Measurements from ENCODE around the gene FNDC8.

The FNDC8 gene

DNA sequence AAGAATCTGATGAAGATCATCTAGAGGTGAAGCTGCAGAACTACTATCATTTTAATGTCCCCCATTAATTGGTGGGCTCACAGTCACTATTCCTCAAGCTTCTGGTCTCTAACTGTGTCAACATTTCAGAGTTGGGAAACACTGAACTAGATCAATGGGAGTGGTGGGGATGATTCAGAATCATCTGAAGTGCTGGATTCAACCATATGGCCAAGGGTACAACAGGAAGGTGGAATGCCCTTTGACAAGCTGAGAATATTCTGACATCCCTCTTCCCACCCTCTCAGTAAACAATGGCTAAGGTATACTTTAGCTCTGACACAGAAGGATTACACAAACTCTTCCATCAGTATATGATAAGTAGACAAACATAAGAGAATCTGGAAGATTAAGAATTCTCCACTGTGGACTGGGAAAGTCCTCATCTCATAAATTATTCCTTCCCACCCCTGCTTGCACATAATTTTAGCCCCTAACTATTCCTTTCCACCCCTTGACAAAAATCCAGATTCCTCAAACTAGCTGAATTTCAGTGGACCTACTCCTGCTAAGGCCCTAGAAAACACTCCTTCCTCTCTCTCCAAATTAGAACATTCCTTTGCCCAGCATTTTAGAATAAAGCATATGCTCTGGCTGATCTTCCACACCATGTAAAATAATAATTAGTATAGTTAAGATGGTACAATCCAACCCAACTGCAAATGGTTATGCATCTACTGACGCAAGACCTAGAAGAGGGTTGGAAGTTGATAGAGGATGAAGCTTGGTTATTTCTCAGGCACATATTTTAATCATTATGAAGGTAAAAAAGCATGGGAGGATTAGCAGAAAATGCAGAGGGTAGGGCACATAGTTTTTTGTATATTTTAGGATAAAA, 41.6 kb upstream of the FNDC8 start:
- no peaks in the 10 kb centered on the region for H3K36me3 ChIP-seq
- no peaks in the 10 kb centered on the region for H3K9me3 ChIP-seq
- peak overlapping the region; percentile 32 for H3K27ac ChIP-seq
- no peaks in the 10 kb centered on the region for H3K27me3 ChIP-seq
- TF ChIP-seq, protein P1, sequence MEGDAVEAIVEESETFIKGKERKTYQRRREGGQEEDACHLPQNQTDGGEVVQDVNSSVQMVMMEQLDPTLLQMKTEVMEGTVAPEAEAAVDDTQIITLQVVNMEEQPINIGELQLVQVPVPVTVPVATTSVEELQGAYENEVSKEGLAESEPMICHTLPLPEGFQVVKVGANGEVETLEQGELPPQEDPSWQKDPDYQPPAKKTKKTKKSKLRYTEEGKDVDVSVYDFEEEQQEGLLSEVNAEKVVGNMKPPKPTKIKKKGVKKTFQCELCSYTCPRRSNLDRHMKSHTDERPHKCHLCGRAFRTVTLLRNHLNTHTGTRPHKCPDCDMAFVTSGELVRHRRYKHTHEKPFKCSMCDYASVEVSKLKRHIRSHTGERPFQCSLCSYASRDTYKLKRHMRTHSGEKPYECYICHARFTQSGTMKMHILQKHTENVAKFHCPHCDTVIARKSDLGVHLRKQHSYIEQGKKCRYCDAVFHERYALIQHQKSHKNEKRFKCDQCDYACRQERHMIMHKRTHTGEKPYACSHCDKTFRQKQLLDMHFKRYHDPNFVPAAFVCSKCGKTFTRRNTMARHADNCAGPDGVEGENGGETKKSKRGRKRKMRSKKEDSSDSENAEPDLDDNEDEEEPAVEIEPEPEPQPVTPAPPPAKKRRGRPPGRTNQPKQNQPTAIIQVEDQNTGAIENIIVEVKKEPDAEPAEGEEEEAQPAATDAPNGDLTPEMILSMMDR (IDR thresholded peaks at IDR 0.05), result no peak
- H3K4me1 ChIP-seq (ENCODE audit: control insufficient read depth in 1 of 2, insufficient read depth in 1 of 2, low read depth in 1 of 2, low read length in 1 of 2), result peaks cover 18 to 24% of the 10 kb centered on the region in 2 experiments
- H3K4me3 ChIP-seq (ENCODE audit: low read depth in 1 of 2, low read length in 1 of 2), result no peak overlapping the region

DNA sequence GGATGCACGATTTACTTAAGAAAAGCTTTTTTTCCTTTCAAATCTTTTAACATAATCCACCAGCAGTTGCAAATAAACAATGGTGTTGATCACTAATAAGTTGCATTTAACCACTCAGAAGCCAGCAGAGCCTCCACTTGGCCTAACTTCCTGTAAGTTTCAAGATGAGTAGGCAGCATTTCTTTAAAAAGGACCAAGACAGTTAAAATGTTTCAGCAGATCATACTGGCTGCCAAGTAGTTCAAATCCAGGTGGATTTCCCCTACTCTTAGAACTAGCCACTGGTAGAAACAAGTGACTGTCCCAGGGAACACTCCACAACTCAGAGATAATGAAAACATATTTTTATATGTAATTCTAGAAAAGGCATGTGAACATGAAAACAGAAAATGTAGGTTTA, 40.9 kb upstream of the FNDC8 start:
- no peaks in the 10 kb centered on the region for H3K27me3 ChIP-seq
- peaks cover 10 to 17% of the 10 kb centered on the region in 2 experiments for H3K4me1 ChIP-seq (ENCODE audit: control insufficient read depth in 1 of 2, insufficient read depth in 1 of 2, low read depth in 1 of 2, low read length in 1 of 2)
- no peaks in the 10 kb centered on the region for H3K9me3 ChIP-seq
- H3K36me3 ChIP-seq, result no peaks in the 10 kb centered on the region
- H3K27ac ChIP-seq, result peak overlapping the region; percentile 32
- TF ChIP-seq, protein P1 (IDR thresholded peaks at IDR 0.05), result no peak
- no peak overlapping the region for H3K4me3 ChIP-seq (ENCODE audit: low read depth in 1 of 2, low read length in 1 of 2)

DNA sequence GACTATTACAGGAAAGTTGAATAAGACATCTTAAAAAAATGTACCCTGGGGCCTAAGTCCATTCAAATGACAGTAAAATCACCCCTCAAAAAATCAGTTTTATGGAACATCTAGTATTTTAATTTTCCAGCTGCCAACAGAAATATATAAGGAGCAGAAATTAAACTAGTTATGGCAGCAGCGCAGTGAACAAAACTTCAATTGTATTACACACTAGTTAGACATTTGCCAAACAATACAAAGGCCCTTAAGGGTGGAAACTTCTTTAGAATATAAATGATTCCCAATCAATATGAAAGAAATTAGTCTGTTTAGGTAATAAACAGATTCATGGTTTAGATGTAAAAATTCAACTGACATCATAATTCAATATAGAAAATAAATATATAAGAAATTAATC, 39.8 kb upstream of the FNDC8 start:
- no peaks in the 10 kb centered on the region for H3K27me3 ChIP-seq
- H3K4me1 ChIP-seq (ENCODE audit: control insufficient read depth in 1 of 2, insufficient read depth in 1 of 2, low read depth in 1 of 2, low read length in 1 of 2), result peaks cover 11 to 26% of the 10 kb centered on the region in 2 experiments
- no peaks in the 10 kb centered on the region for H3K9me3 ChIP-seq
- TF ChIP-seq, protein P1 (IDR thresholded peaks at IDR 0.05), result no peak
- H3K36me3 ChIP-seq, result no peaks in the 10 kb centered on the region
- H3K4me3 ChIP-seq (ENCODE audit: low read depth in 1 of 2, low read length in 1 of 2), result no peak overlapping the region
- no peak overlapping the region for H3K27ac ChIP-seq

DNA sequence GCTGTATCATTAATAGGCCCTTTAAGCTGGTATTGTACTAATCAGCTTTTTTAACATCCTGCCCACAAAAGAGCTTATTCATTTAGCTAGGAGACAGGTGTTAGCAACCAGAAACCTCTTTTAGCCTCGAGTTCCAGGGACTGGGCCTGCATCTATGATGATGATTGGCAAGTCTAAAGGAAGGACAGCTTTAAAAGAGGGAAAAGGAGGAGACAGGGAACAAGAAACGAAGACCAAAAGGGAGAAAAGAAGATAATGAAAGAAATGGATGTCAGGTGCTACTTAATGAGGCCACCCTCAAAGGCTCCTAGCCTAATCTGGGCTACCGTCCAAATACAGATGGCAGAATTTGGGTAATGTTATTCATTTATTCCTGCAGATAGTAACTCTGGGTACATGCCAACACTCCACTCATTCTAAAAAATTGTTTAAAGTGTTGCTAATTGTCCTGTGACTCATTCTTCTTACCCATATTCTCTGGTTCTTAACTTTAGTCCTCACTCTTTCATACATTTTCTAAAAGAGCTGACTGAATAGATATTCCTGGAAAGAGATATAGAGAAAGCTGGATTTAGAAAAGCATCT, 39.2 kb upstream of the FNDC8 start:
- Histone ChIP-seq H3K27me3 (no peaks in the 10 kb centered on the region), H3K9me3 (no peaks in the 10 kb centered on the region), H3K27ac (no peak overlapping the region), H3K4me3 (ENCODE audit: low read depth in 1 of 2, low read length in 1 of 2) (no peak overlapping the region), H3K4me1 (ENCODE audit: control insufficient read depth in 1 of 2, insufficient read depth in 1 of 2, low read depth in 1 of 2, low read length in 1 of 2) (peaks cover 16 to 31% of the 10 kb centered on the region in 2 experiments), H3K36me3 (no peaks in the 10 kb centered on the region)
- TF ChIP-seq, protein P1 (IDR thresholded peaks at IDR 0.05), result no peak

DNA sequence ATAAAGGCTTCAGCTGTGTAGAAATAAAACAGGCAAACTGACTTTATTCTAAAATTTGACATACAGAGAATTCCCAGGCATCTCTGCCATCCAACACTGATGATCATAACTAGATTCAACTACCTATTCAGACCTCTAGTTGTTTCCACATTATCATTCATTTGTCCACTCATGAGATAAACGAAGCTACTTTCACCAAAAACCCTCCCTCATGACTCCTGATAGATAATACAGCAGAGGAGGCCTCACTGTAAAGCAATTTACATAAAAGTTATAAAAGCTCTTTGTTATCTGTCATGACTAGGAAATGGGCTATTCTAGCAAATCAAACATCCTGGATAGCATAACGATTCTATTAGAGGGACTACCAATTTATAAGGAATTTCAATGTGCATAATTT, 38.3 kb upstream of the FNDC8 start:
- peaks cover 25 to 40% of the 10 kb centered on the region in 2 experiments for H3K4me1 ChIP-seq (ENCODE audit: control insufficient read depth in 1 of 2, insufficient read depth in 1 of 2, low read depth in 1 of 2, low read length in 1 of 2)

More for the DNA sequence above, 38.3 kb upstream of the FNDC8 start:
- TF ChIP-seq, protein P1 (IDR thresholded peaks at IDR 0.05), result no peak
- H3K9me3 ChIP-seq, result no peaks in the 10 kb centered on the region
- no peaks in the 10 kb centered on the region for H3K36me3 ChIP-seq
- H3K4me3 ChIP-seq (ENCODE audit: low read depth in 1 of 2, low read length in 1 of 2), result no peak overlapping the region
- H3K27ac ChIP-seq, result no peak overlapping the region
- no peaks in the 10 kb centered on the region for H3K27me3 ChIP-seq
